IMR-90 (cell line): ENCODE measurements around the gene FSIP1. TPM values are rescaled to one million over a fixed set of nuclear protein-coding genes. Genes with fewer than 3 reads are reported as not detected.

ENCODE experiments used
- ATAC-seq: fragments of 200-7000 bp; cut with Tn5 transposase; 2 replicates; pipeline ENCODE4 v1.9.1; 2020; ENCODE audit warnings: low read depth, mild to moderate bottlenecking, moderate library complexity
- BruUV-seq: library from RNA; stranded (reverse); fragments of 400-500 nt; replicated peaks from 2 replicates; lab custom pipeline; 2021; lab: Mats Ljungman, UMichigan
- CTCF ChIA-PET: fragments of 300-600 bp; formaldehyde crosslinking; extraction: SDS; loops from one replicate; lab custom pipeline; 2021; ENCODE audit warnings: antibody characterized with exemption; lab: Yijun Ruan, JAX
- POLR2A ChIA-PET: fragments of 300-600 bp; sonication (Branson Sonifier 250); formaldehyde crosslinking; loops from one replicate; lab custom pipeline; 2022; ENCODE audit warnings: antibody characterized with exemption; ENCODE audit not compliant: unreplicated experiment; lab: Charles Lee
- DNase-seq: peaks from one replicate; pipeline ENCODE4 v3.0.0; 2013
- H2AFZ ChIP-seq: replicated peaks from 2 replicates; pipeline ENCODE3; 2013; ENCODE audit warnings: low read length, mild to moderate bottlenecking; ENCODE audit not compliant: poor library complexity
- H2AK5ac ChIP-seq: 2 replicates; pipeline ENCODE4 v1.6.1; 2013; ENCODE audit warnings: low read depth, low read length, inconsistent platforms
- H2AK9ac ChIP-seq: replicated peaks from 2 replicates; pipeline ENCODE3; 2013; ENCODE audit warnings: mild to moderate bottlenecking, low read depth, low read length, moderate library complexity; ENCODE audit not compliant: poor library complexity
- H2BK120ac ChIP-seq: 2 replicates; pipeline ENCODE4 v1.6.1; 2013; ENCODE audit warnings: low read depth, low read length, inconsistent platforms
- H2BK15ac ChIP-seq: 3 replicates; pipeline ENCODE4 v1.6.1; 2013; ENCODE audit warnings: low read depth, low read length, inconsistent platforms
- H2BK20ac ChIP-seq: 2 replicates; pipeline ENCODE4 v1.6.1; 2013; ENCODE audit warnings: low read depth, mild to moderate bottlenecking, inconsistent platforms, low read length, moderate library complexity
- H2BK5ac ChIP-seq: 2 replicates; pipeline ENCODE4 v1.6.1; 2013; ENCODE audit warnings: mild to moderate bottlenecking, low read depth, low read length, inconsistent platforms; ENCODE audit not compliant: poor library complexity, severe bottlenecking
- H3K14ac ChIP-seq: replicated peaks from 2 replicates; pipeline ENCODE4 v1.6.1; 2013; ENCODE audit warnings: low read depth, low read length, inconsistent platforms
- H3K18ac ChIP-seq: 2 replicates; pipeline ENCODE4 v1.6.1; 2013; ENCODE audit warnings: low read depth, low read length, control low read depth
- H3K23ac ChIP-seq: 2 replicates; pipeline ENCODE4 v1.6.1; 2013; ENCODE audit warnings: low read depth, low read length, inconsistent platforms
- H3K27ac ChIP-seq: 2 replicates; pipeline ENCODE4 v1.5.1; 2013; ENCODE audit warnings: mild to moderate bottlenecking, control low read depth, low read length; ENCODE audit not compliant: insufficient read depth
- H3K27me3 ChIP-seq: 2 replicates; pipeline ENCODE4 v1.6.1; 2013; ENCODE audit warnings: low read length; ENCODE audit not compliant: control insufficient read depth, insufficient read depth
- H3K36me3 ChIP-seq: 2 replicates; pipeline ENCODE4 v1.6.1; 2013; ENCODE audit warnings: low read length, mixed read lengths; ENCODE audit not compliant: control insufficient read depth, insufficient read depth
- H3K4ac ChIP-seq: 2 replicates; pipeline ENCODE4 v1.6.1; 2013; ENCODE audit warnings: low read depth, low read length, inconsistent platforms
- H3K4me1 ChIP-seq: 2 replicates; pipeline ENCODE4 v1.6.1; 2013; ENCODE audit warnings: low read length, mixed read lengths; ENCODE audit not compliant: control insufficient read depth, insufficient read depth
- H3K4me2 ChIP-seq: 2 replicates; pipeline ENCODE4 v1.6.1; 2013; ENCODE audit warnings: low read depth, mild to moderate bottlenecking, control low read depth, low read length, moderate library complexity
- H3K4me3 ChIP-seq: 2 replicates; pipeline ENCODE4 v1.5.1; 2013; ENCODE audit warnings: low read depth, mild to moderate bottlenecking, control low read depth, low read length, moderate library complexity; ENCODE audit not compliant: insufficient read depth
- H3K56ac ChIP-seq: 2 replicates; pipeline ENCODE4 v1.6.1; 2013; ENCODE audit warnings: low read length, inconsistent platforms; ENCODE audit not compliant: insufficient read depth; ENCODE audit errors: extremely low read depth
- H3K79me1 ChIP-seq, 2 experiments: 2 replicates each; pipeline ENCODE4 v1.6.1; 2013; ENCODE audit warnings: low read length in 2 of 2, inconsistent platforms in 1 of 2, low read depth in 1 of 2
- H3K9ac ChIP-seq: 2 replicates; pipeline ENCODE4 v1.6.1; 2013; ENCODE audit warnings: low read depth, low read length, control low read depth
- H3K9me1 ChIP-seq: 2 replicates; pipeline ENCODE4 v1.6.1; 2013; ENCODE audit warnings: low read length, inconsistent platforms; ENCODE audit not compliant: insufficient read depth
- H3K9me3 ChIP-seq: 2 replicates; pipeline ENCODE4 v1.6.1; 2013; ENCODE audit warnings: low read length; ENCODE audit not compliant: control insufficient read depth, insufficient read depth
- H4K20me1 ChIP-seq: 2 replicates; pipeline ENCODE4 v1.6.1; 2013; ENCODE audit warnings: low read length, inconsistent platforms; ENCODE audit not compliant: insufficient read depth
- H4K5ac ChIP-seq: 2 replicates; pipeline ENCODE4 v1.6.1; 2013; ENCODE audit warnings: mild to moderate bottlenecking, low read depth, low read length, control low read depth
- H4K8ac ChIP-seq, 2 experiments: 2 replicates each; pipeline ENCODE4 v1.6.1; 2013; ENCODE audit warnings: low read depth in 2 of 2, low read length in 2 of 2, control low read depth in 1 of 2, inconsistent platforms in 1 of 2
- H4K91ac ChIP-seq: 2 replicates; pipeline ENCODE4 v1.6.1; 2013; ENCODE audit warnings: low read depth, low read length, inconsistent platforms; ENCODE audit not compliant: insufficient read depth
- POLR2A ChIP-seq: IDR thresholded peaks from 2 replicates; pipeline ENCODE4 v1.6.1; 2012; ENCODE audit warnings: mild to moderate bottlenecking, low read depth, low read length
- RCOR1 ChIP-seq: IDR thresholded peaks from 2 replicates; pipeline ENCODE4 v1.6.1; 2012; ENCODE audit warnings: mild to moderate bottlenecking, low read length, improper control_type of control experiment; ENCODE audit not compliant: insufficient replicate concordance
- WGBS, 2 experiments: methylation state at CpG; one replicate each; pipeline versions ENCODE4 v1.1.5 to v1.1.7; 2013; ENCODE audit warnings: missing lambda C conversion rate in 2 of 2; ENCODE audit not compliant: insufficient read length in 1 of 2; ENCODE audit errors: extremely low coverage in 2 of 2; 5-methylcytosine and 5-hydroxymethylcytosine counted together
- dilution Hi-C: fragments of 300-500 bp; cut with HindIII; formaldehyde crosslinking; loops from one replicate; pipeline ENCODE4 v1.14.3; 2018; ENCODE audit warnings: low sequenced_read_pairs; ENCODE audit not compliant: unreplicated experiment
- in situ Hi-C: fragments of 300-500 bp; cut with MboI; formaldehyde crosslinking; loops from 3 replicates; pipeline ENCODE4 v1.14.3; 2019; ENCODE audit warnings: low sequenced_read_pairs, inconsistent platforms, mixed read lengths
- intact Hi-C: fragments of 100-400 bp; cut with micrococcal nuclease; formaldehyde crosslinking; loops from 2 replicates; pipeline ENCODE4 v1.10.0; 2022
- polyA plus RNA-seq, 3 experiments: library from polyadenylated mRNA; depleted of rRNA; stranded (reverse); fragments of >200 nt; gene quantifications; 2 replicates each; pipeline ENCODE4 v1.2.3, GENCODE V29; 2012; ENCODE audit warnings: low replicate concordance in 1 of 3
- total RNA-seq: library from RNA; depleted of rRNA; stranded (reverse); fragments of >200 nt; gene quantifications from 2 replicates; pipeline ENCODE4 v1.2.3, GENCODE V29; 2012

FSIP1 gene
- total and polyA plus RNA-seq, 2 of the 4 experiments (the other 2 are of a cell fraction) = 0.10 to 0.18 TPM

GRCh38 chr15:39651295-39651694, 131.3 kb downstream of the FSIP1 start:
- Histone ChIP-seq H4K5ac (no peak overlapping the region), H3K4me2 (no peak overlapping the region), H3K9ac (no peak overlapping the region), H2AFZ (no peak overlapping the region), H4K91ac (no peak overlapping the region), H4K20me1 (no peaks in the 10 kb centered on the region), H2AK5ac (no peak overlapping the region), H3K23ac (no peak overlapping the region), H3K27ac (no peak overlapping the region), H3K9me3 (no peaks in the 10 kb centered on the region), H3K4me3 (no peak overlapping the region), H2BK120ac (no peak overlapping the region), H3K4me1 (no peaks in the 10 kb centered on the region), H3K9me1 (no peaks in the 10 kb centered on the region), H2AK9ac (no peak overlapping the region), H3K79me1 (no peaks in the 10 kb centered on the region), H2BK5ac (no peak overlapping the region), H3K18ac (no peak overlapping the region), H2BK15ac (no peak overlapping the region), H3K14ac (no peak overlapping the region), H2BK20ac (no peak overlapping the region), H3K27me3 (no peaks in the 10 kb centered on the region), H3K4ac (no peak overlapping the region), H4K8ac (no peak overlapping the region), H3K56ac (no peak overlapping the region), H3K36me3 (no peaks in the 10 kb centered on the region)
- ATAC-seq (no peak), DNase-seq (no peak)
- dilution Hi-C loops = no loop called here
- TF ChIP-seq RCOR1 (no peak), POLR2A (no peak)
- ChIA-PET CTCF (no interaction called here), POLR2A (no interaction called here)
- in situ Hi-C loops = no loop called here
- no TSS peak for BruUV-seq
- WGBS, 2 experiments = no CpG with 5 or more reads among the region's 1 CpG
- intact Hi-C loops = no loop called here
